Right lobe of liver (tissue), 6 donors: Measurements from ENCODE around the gene RNF17. TPM values are rescaled to one million over a fixed set of nuclear protein-coding genes. Genes with fewer than 3 reads are reported as not detected.

Experiments
- ATAC-seq, 4 donors: fragments of 200-7000 bp; cut with Tn5 transposase; one replicate each; pipeline ENCODE4 v1.9.1; 2020; ENCODE audit warnings: mild to moderate bottlenecking in 4 of 4, moderate library complexity in 4 of 4
- DNase-seq, 3 donors: peaks; one replicate each; pipeline ENCODE4 v3.0.0-alpha.2; 2020
- H3K27ac ChIP-seq, 3 donors: fragments of 200-600 bp; one replicate each; pipeline ENCODE4 v1.8.0; 2022
- H3K27me3 ChIP-seq, 2 donors: fragments of 200-600 bp; one replicate each; pipeline ENCODE4 v1.8.0; 2022
- H3K36me3 ChIP-seq, 4 donors: fragments of 200-600 bp; sonication (generic) in 1 of 4; one replicate each; pipeline versions ENCODE4 v1.5.1 to v1.8.0; 2017 to 2022; ENCODE audit warnings: control low read depth in 1 of 4
- H3K4me1 ChIP-seq, 4 donors: fragments of 200-600 bp; sonication (generic) in 1 of 4; one replicate each; pipeline versions ENCODE4 v1.5.1 to v1.8.0; 2017 to 2022; ENCODE audit warnings: control low read depth in 1 of 4
- H3K4me3 ChIP-seq, 3 donors: fragments of 200-600 bp; one replicate each; pipeline ENCODE4 v1.8.0; 2022
- H3K9me3 ChIP-seq, 4 donors: fragments of 200-600 bp; sonication (generic) in 1 of 4; one replicate each; pipeline versions ENCODE4 v1.5.1 to v1.8.0; 2017 to 2022; ENCODE audit warnings: control low read depth in 1 of 4
- CTCF ChIP-seq, 4 donors: fragments of 200-600 bp in 3 of 4; fragments of 450-650 bp in 1 of 4; IDR thresholded peaks; one replicate each; pipeline versions ENCODE4 v1.5.1 to v1.8.0; 2016 to 2022; ENCODE audit warnings: antibody characterized with exemption in 4 of 4, mild to moderate bottlenecking in 2 of 4
- POLR2A ChIP-seq: fragments of 450-650 bp; IDR thresholded peaks from one replicate; pipeline ENCODE4 v1.6.1; 2017; ENCODE audit warnings: antibody characterized with exemption, mild to moderate bottlenecking
- WGBS: methylation state at CpG from one replicate; pipeline ENCODE4 v1.1.6; 2018; ENCODE audit warnings: low coverage, low lambda C conversion rate; ENCODE audit not compliant: insufficient coverage; ENCODE audit errors: missing lambda C conversion rate; 5-methylcytosine and 5-hydroxymethylcytosine counted together
- intact Hi-C, 2 donors: fragments of 100-400 bp; cut with DNase I; formaldehyde crosslinking; loops; one replicate each; pipeline versions ENCODE4 v1.11.2 to v1.14.1; 2022
- total RNA-seq, 6 experiments: library from RNA; depleted of rRNA in 2 of 6; stranded (reverse); fragments of >200 nt in 2 of 6; fragmentation: NEBNext Ultra II Directional in 3 of 6; extraction: Animal tissue kit (Norgen Biotek cat#: 25700) in 3 of 6; gene quantifications; one replicate each; pipeline versions ENCODE4 v1.1.0 to v1.2.4, GENCODE V29; 2016 to 2023
- donor health status: DM: no; HTN: yes; CAD: no.
- donor health status: DM: no; HTN: no; CAD: no.
- donor health status: DM: no; HTN: no; CAD: no.
- donor health status: DM: no; HTN: yes; CAD: no.
- donor health status: DM: no; HTN: yes; CAD: no.

The RNF17 gene
- total RNA-seq, 6 experiments from 2014 or later = not detected

- WGBS = 90% methylated on average over 6 of the region's 8 CpGs
- ATAC-seq (no peak), DNase-seq (no peak)
- intact Hi-C loops = no loop called here
- TF ChIP-seq POLR2A (no peak), CTCF (IDR thresholded peaks at IDR 0.05) (no peak)
- no peaks in the 10 kb centered on the region for H3K4me1 ChIP-seq
- no peak overlapping the region for H3K27ac ChIP-seq
- H3K36me3 ChIP-seq = no peaks in the 10 kb centered on the region
- no peak overlapping the region for H3K4me3 ChIP-seq
- no peaks in the 10 kb centered on the region for H3K9me3 ChIP-seq
- H3K27me3 ChIP-seq = no peaks in the 10 kb centered on the region
Measured at GRCh38 chr13:24861617-24862362, 97.8 kb downstream of the RNF17 start.

GRCh38 chr13:24863748-24864540, 100.0 kb downstream of the RNF17 start:
- DNase-seq = no peak
- no peak for ATAC-seq
- TF ChIP-seq CTCF (IDR thresholded peaks at IDR 0.05) (no peak), POLR2A (no peak)
- Histone ChIP-seq H3K9me3 (no peaks in the 10 kb centered on the region), H3K4me3 (no peak overlapping the region), H3K36me3 (no peaks in the 10 kb centered on the region), H3K4me1 (no peaks in the 10 kb centered on the region), H3K27ac (no peak overlapping the region), H3K27me3 (no peaks in the 10 kb centered on the region)
- WGBS = 64% methylated on average over 9 of the region's 9 CpGs
- intact Hi-C loops = no loop called here

- ATAC-seq (no peak), DNase-seq (no peak)
- Histone ChIP-seq H3K27ac (no peak overlapping the region), H3K27me3 (no peaks in the 10 kb centered on the region), H3K4me1 (no peaks in the 10 kb centered on the region), H3K4me3 (no peak overlapping the region), H3K9me3 (no peaks in the 10 kb centered on the region), H3K36me3 (no peaks in the 10 kb centered on the region)
- TF ChIP-seq POLR2A = no peak
- no peak for TF ChIP-seq CTCF (IDR thresholded peaks at IDR 0.05)
- intact Hi-C loops = no loop called here
- 73% methylated on average over 2 of the region's 2 CpGs for WGBS
Measured at GRCh38 chr13:24864579-24864978, 100.6 kb downstream of the RNF17 start.

- WGBS = 20% methylated on average over 5 of the region's 5 CpGs
- Histone ChIP-seq H3K4me1 (no peaks in the 10 kb centered on the region), H3K36me3 (no peaks in the 10 kb centered on the region), H3K4me3 (no peak overlapping the region), H3K27ac (no peak overlapping the region), H3K27me3 (no peaks in the 10 kb centered on the region), H3K9me3 (no peaks in the 10 kb centered on the region)
- intact Hi-C loops = no loop called here
- TF ChIP-seq CTCF (IDR thresholded peaks at IDR 0.05) (peak; percentile 14 to 26 (median 16)), POLR2A (no peak)
- ATAC-seq = peak in 1 of 4 donors; percentile 52
- no peak for DNase-seq
Measured at GRCh38 chr13:24865163-24865953, 101.4 kb downstream of the RNF17 start.
